ENCODE results near the gene STX16.

DNA sequence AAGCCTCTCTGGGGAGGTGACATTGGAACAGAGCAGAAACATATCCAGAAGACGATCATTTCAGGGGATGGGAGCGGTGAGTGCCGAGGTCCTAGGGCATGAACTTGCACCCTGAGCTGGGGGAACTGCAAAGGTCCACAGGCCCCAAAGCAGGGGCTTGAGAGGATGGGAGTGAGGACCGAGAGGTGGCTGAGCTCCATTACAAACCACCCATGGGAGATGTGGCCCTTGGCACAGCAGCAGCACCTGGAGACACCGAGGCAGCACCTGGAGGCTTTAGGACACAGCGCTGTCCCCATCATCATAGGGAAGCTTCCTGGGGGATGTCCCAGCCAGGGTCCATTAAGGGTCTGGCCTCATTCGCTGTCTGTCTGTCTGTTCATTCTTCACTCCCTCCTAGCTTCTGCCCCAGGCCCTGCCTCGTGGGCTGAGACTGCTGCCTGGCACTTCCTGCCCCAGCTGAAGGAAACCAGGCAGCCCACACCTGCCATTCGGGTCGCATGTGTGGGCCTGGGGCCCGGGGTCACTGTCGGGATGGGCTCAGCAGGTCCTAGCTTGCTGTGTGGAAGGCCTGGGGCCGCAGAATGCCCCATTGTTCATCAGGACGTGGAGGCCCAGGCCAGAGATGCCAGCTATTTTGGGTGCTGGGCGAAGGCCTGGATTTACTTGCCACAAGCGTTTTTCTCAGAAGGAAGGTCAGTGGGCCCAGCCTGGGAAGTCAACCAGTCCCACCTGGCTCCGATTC lies 42.8 kb upstream of the STX16 start:
- no peak for TF ChIP-seq EZH2 (IDR thresholded peaks at IDR 0.05; ENCODE audit: borderline replicate concordance, insufficient read depth, low read depth, low read length, poor library complexity, severe bottlenecking)
- TF ChIP-seq, protein P1, sequence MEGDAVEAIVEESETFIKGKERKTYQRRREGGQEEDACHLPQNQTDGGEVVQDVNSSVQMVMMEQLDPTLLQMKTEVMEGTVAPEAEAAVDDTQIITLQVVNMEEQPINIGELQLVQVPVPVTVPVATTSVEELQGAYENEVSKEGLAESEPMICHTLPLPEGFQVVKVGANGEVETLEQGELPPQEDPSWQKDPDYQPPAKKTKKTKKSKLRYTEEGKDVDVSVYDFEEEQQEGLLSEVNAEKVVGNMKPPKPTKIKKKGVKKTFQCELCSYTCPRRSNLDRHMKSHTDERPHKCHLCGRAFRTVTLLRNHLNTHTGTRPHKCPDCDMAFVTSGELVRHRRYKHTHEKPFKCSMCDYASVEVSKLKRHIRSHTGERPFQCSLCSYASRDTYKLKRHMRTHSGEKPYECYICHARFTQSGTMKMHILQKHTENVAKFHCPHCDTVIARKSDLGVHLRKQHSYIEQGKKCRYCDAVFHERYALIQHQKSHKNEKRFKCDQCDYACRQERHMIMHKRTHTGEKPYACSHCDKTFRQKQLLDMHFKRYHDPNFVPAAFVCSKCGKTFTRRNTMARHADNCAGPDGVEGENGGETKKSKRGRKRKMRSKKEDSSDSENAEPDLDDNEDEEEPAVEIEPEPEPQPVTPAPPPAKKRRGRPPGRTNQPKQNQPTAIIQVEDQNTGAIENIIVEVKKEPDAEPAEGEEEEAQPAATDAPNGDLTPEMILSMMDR (IDR thresholded peaks at IDR 0.05), result no peak

Measured in B cell (primary cell).